DND-41 (cell line): ENCODE data around the gene PID1.

Experiments used
- ATAC-seq: fragments of 200-7000 bp; cut with Tn5 transposase; 3 replicates; pipeline ENCODE4 v1.9.1; 2021; ENCODE audit warnings: low read depth; ENCODE audit not compliant: insufficient read depth
- DNase-seq: peaks from one replicate; pipeline ENCODE4 v3.0.0-alpha.2; 2020
- H2AFZ ChIP-seq: 2 replicates; pipeline ENCODE4 v1.6.0; 2012; ENCODE audit warnings: low read depth, low read length
- H3K27ac ChIP-seq: 2 replicates; pipeline ENCODE4 v1.5.1; 2012; ENCODE audit warnings: low read length, inconsistent platforms
- H3K27me3 ChIP-seq: fragments of 200-600 bp; sonication (generic); 2 replicates; pipeline ENCODE4 v1.6.0; 2012; ENCODE audit warnings: low read length, mild to moderate bottlenecking, inconsistent platforms; ENCODE audit not compliant: insufficient read depth, poor library complexity
- H3K36me3 ChIP-seq: 2 replicates; pipeline ENCODE4 v1.5.1; 2012; ENCODE audit warnings: low read length, inconsistent platforms; ENCODE audit not compliant: insufficient read depth
- H3K4me1 ChIP-seq: 2 replicates; pipeline ENCODE4 v1.5.1; 2012; ENCODE audit warnings: mild to moderate bottlenecking, low read length; ENCODE audit not compliant: insufficient read depth
- H3K4me2 ChIP-seq: 2 replicates; pipeline ENCODE4 v1.6.0; 2012; ENCODE audit warnings: mild to moderate bottlenecking, moderate library complexity, low read length, inconsistent platforms; ENCODE audit not compliant: insufficient read depth
- H3K4me3 ChIP-seq, 2 experiments: fragments of 200-600 bp in 1 of 2; shearing (Covaris generic) in 1 of 2; 2 replicates each; pipeline ENCODE4 v1.5.1; 2012 to 2016; ENCODE audit warnings: inconsistent platforms in 2 of 2, low read length in 2 of 2, mild to moderate bottlenecking in 2 of 2, low read depth in 1 of 2, moderate library complexity in 1 of 2
- H3K79me2 ChIP-seq: 2 replicates; pipeline ENCODE4 v1.6.0; 2012; ENCODE audit warnings: low read length, inconsistent platforms; ENCODE audit not compliant: insufficient read depth
- H3K9ac ChIP-seq: 2 replicates; pipeline ENCODE4 v1.6.0; 2012; ENCODE audit warnings: low read depth, mild to moderate bottlenecking, inconsistent platforms, low read length, moderate library complexity
- H3K9me3 ChIP-seq: 2 replicates; pipeline ENCODE4 v1.5.1; 2012; ENCODE audit warnings: low read length, moderate library complexity, mild to moderate bottlenecking, inconsistent platforms; ENCODE audit not compliant: insufficient read depth, severe bottlenecking
- H4K20me1 ChIP-seq: 2 replicates; pipeline ENCODE4 v1.6.0; 2012; ENCODE audit warnings: low read length; ENCODE audit not compliant: insufficient read depth
- EZH2 ChIP-seq: IDR thresholded peaks from 3 replicates; pipeline ENCODE4 v1.6.1; 2012; ENCODE audit warnings: borderline replicate concordance, low read depth, mild to moderate bottlenecking, moderate library complexity, low read length, inconsistent platforms; ENCODE audit not compliant: severe bottlenecking
- TF ChIP-seq, protein P1 (sequence below): IDR thresholded peaks from 2 replicates; pipeline ENCODE4 v1.5.1; 2012; ENCODE audit warnings: borderline replicate concordance, low read length, moderate library complexity, mild to moderate bottlenecking; ENCODE audit not compliant: poor library complexity, severe bottlenecking; ENCODE audit errors: extremely low read depth

Gene PID1

DNA sequence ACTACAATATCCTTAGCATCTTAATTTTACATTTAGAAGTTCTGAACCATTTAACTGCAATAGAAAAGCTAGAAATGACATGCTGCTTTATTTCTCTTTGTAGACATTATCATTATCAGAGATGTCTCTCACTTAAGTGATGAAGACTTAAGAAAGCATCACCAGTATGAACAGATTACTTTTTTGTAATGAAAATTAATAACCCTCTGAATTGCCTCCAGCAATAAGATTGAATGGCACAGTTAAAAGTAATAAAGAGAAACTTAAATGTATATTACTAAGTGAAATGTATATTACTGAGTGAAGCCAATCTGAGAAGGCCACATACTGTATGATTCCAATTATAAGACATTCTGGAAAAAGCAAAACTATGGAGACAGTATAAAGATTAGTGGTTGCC is 89.4 kb downstream of the PID1 start:
- Histone ChIP-seq H4K20me1 (no peaks in the 10 kb centered on the region), H2AFZ (no peak overlapping the region), H3K36me3 (no peaks in the 10 kb centered on the region), H3K9me3 (peaks cover 4% of the 10 kb centered on the region), H3K4me2 (no peak overlapping the region), H3K79me2 (no peaks in the 10 kb centered on the region), H3K4me1 (no peaks in the 10 kb centered on the region), H3K27ac (no peak overlapping the region), H3K27me3 (no peaks in the 10 kb centered on the region), H3K4me3 (no peak overlapping the region), H3K9ac (no peak overlapping the region)
- no peak for DNase-seq
- ATAC-seq: no peak
- no peak for TF ChIP-seq EZH2

- ATAC-seq (no peak), DNase-seq (no peak)
- Histone ChIP-seq H4K20me1 (no peaks in the 10 kb centered on the region), H3K9ac (no peak overlapping the region), H3K4me1 (no peaks in the 10 kb centered on the region), H3K79me2 (no peaks in the 10 kb centered on the region), H3K4me3 (no peak overlapping the region), H3K27me3 (no peaks in the 10 kb centered on the region), H2AFZ (no peak overlapping the region), H3K4me2 (no peak overlapping the region), H3K27ac (no peak overlapping the region), H3K9me3 (peaks cover 4% of the 10 kb centered on the region), H3K36me3 (no peaks in the 10 kb centered on the region)
- TF ChIP-seq, protein P1, sequence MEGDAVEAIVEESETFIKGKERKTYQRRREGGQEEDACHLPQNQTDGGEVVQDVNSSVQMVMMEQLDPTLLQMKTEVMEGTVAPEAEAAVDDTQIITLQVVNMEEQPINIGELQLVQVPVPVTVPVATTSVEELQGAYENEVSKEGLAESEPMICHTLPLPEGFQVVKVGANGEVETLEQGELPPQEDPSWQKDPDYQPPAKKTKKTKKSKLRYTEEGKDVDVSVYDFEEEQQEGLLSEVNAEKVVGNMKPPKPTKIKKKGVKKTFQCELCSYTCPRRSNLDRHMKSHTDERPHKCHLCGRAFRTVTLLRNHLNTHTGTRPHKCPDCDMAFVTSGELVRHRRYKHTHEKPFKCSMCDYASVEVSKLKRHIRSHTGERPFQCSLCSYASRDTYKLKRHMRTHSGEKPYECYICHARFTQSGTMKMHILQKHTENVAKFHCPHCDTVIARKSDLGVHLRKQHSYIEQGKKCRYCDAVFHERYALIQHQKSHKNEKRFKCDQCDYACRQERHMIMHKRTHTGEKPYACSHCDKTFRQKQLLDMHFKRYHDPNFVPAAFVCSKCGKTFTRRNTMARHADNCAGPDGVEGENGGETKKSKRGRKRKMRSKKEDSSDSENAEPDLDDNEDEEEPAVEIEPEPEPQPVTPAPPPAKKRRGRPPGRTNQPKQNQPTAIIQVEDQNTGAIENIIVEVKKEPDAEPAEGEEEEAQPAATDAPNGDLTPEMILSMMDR: no peak
- TF ChIP-seq EZH2: no peak
Measured at GRCh38 chr2:229180658-229181057, 90.4 kb downstream of the PID1 start.

GRCh38 chr2:229179628-229180027 is 91.5 kb downstream of the PID1 start:
- Histone ChIP-seq H3K27ac (no peak overlapping the region), H3K9me3 (no peaks in the 10 kb centered on the region), H3K4me2 (no peak overlapping the region), H4K20me1 (no peaks in the 10 kb centered on the region), H2AFZ (no peak overlapping the region), H3K36me3 (no peaks in the 10 kb centered on the region), H3K9ac (no peak overlapping the region), H3K79me2 (no peaks in the 10 kb centered on the region), H3K27me3 (no peaks in the 10 kb centered on the region), H3K4me1 (no peaks in the 10 kb centered on the region), H3K4me3 (no peak overlapping the region)
- TF ChIP-seq, protein P1: no peak
- no peak for TF ChIP-seq EZH2
- ATAC-seq (no peak), DNase-seq (no peak)

DNA sequence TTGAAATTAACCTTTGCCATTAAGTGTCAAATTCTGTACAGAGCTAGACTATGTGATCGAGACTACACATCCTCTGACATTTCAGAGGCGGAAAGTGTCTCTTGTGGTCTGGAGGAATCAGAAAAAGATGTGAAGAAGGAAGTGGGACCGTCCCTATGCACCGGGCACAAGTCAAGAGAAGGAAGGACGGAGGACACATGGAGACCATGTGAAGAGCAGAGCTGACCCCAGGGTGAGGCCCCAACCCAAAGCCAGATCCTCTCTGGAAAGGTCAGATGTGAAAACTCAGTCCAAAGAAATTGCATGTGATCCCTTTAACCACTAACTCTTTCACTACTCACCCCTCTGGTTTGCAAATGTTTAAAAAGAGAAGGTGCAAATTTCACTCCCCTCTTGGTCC is 92.4 kb downstream of the PID1 start:
- DNase-seq: no peak
- no peak overlapping the region for H3K27ac ChIP-seq
- no peak overlapping the region for H2AFZ ChIP-seq
- no peaks in the 10 kb centered on the region for H4K20me1 ChIP-seq
- no peaks in the 10 kb centered on the region for H3K4me1 ChIP-seq
- H3K9me3 ChIP-seq: no peaks in the 10 kb centered on the region
- no peak overlapping the region for H3K9ac ChIP-seq
- H3K36me3 ChIP-seq: no peaks in the 10 kb centered on the region
- H3K4me2 ChIP-seq: no peak overlapping the region
- no peaks in the 10 kb centered on the region for H3K79me2 ChIP-seq
- TF ChIP-seq, protein P1: no peak
- no peak for ATAC-seq
- no peaks in the 10 kb centered on the region for H3K27me3 ChIP-seq
- H3K4me3 ChIP-seq: no peak overlapping the region
